ENCODE measurements around the gene TNS1. TPM values are rescaled to one million over a fixed set of nuclear protein-coding genes. Genes with fewer than 3 reads are reported as not detected.

TNS1 gene
- total RNA-seq, 2 donors from 2014 or later: 3.3 to 4.2 TPM

GRCh38 chr2:218041302-218042168 lies 38.7 kb upstream of the TNS1 start:
- peaks cover 20% of the 10 kb centered on the region for H3K9me3 Mint-ChIP-seq

GRCh38 chr2:218040883-218041282 lies 38.1 kb upstream of the TNS1 start:
- H3K9ac ChIP-seq (ENCODE audit: extremely low read depth, low read length, poor library complexity, severe bottlenecking): no peak overlapping the region
- no peak overlapping the region for H3K4me3 ChIP-seq (ENCODE audit: low read length)
- Mint-ChIP-seq H3K27ac (no peak overlapping the region), H3K4me3 (no peak overlapping the region), H3K4me1 (no peaks in the 10 kb centered on the region), H3K27me3 (ENCODE audit: insufficient read depth) (peaks cover 54% of the 10 kb centered on the region), H3K36me3 (ENCODE audit: low read depth) (no peaks in the 10 kb centered on the region), H3K9me3 (peaks cover 20% of the 10 kb centered on the region)
- H3K4me1 ChIP-seq (ENCODE audit: control insufficient read depth, insufficient read depth, low read length): no peaks in the 10 kb centered on the region
- H3K27me3 ChIP-seq (ENCODE audit: control insufficient read depth, insufficient read depth, low read length, poor library complexity, severe bottlenecking): peaks cover 24% of the 10 kb centered on the region
- DNase-seq: no peak
- WGBS, 2 experiments (ENCODE audit: insufficient coverage in 1 of 2, insufficient read length in 1 of 2): 84 to 100% methylated on average over 1 to 2 of the region's 2 CpGs
- peaks cover 13% of the 10 kb centered on the region for H3K9me3 ChIP-seq (ENCODE audit: control insufficient read depth, low read length)
- TF ChIP-seq CTCF (conservative IDR thresholded peaks at IDR 0.05): no peak
- H3K27ac ChIP-seq (ENCODE audit: low read depth, low read length): no peak overlapping the region
- H3K36me3 ChIP-seq (ENCODE audit: control insufficient read depth, insufficient read depth, low read length): no peaks in the 10 kb centered on the region

More at GRCh38 chr2:218041302-218042168, 38.7 kb upstream of the TNS1 start:
- H3K27me3 Mint-ChIP-seq (ENCODE audit: insufficient read depth): peaks cover 50% of the 10 kb centered on the region
- Histone ChIP-seq H3K36me3 (ENCODE audit: control insufficient read depth, insufficient read depth, low read length) (no peaks in the 10 kb centered on the region), H3K4me3 (ENCODE audit: low read length) (no peak overlapping the region), H3K9ac (ENCODE audit: extremely low read depth, low read length, poor library complexity, severe bottlenecking) (no peak overlapping the region), H3K27me3 (ENCODE audit: control insufficient read depth, insufficient read depth, low read length, poor library complexity, severe bottlenecking) (peaks cover 24% of the 10 kb centered on the region), H3K9me3 (ENCODE audit: control insufficient read depth, low read length) (peaks cover 13% of the 10 kb centered on the region), H3K27ac (ENCODE audit: low read depth, low read length) (no peak overlapping the region), H3K4me1 (ENCODE audit: control insufficient read depth, insufficient read depth, low read length) (no peaks in the 10 kb centered on the region)
- no peaks in the 10 kb centered on the region for H3K4me1 Mint-ChIP-seq
- no peaks in the 10 kb centered on the region for H3K36me3 Mint-ChIP-seq (ENCODE audit: low read depth)
- H3K4me3 Mint-ChIP-seq: no peak overlapping the region
- DNase-seq: no peak
- H3K27ac Mint-ChIP-seq: no peak overlapping the region
- no peak for TF ChIP-seq CTCF (conservative IDR thresholded peaks at IDR 0.05)
- 80 to 93% methylated on average over 1 to 2 of the region's 2 CpGs for WGBS, 2 experiments (ENCODE audit: insufficient coverage in 1 of 2, insufficient read length in 1 of 2)

- peaks cover 30% of the 10 kb centered on the region for H3K27me3 ChIP-seq (ENCODE audit: control insufficient read depth, insufficient read depth, low read length, poor library complexity, severe bottlenecking)
- H3K4me3 Mint-ChIP-seq: no peak overlapping the region
- DNase-seq: no peak
- no peak overlapping the region for H3K27ac Mint-ChIP-seq
- no peaks in the 10 kb centered on the region for H3K36me3 ChIP-seq (ENCODE audit: control insufficient read depth, insufficient read depth, low read length)
- TF ChIP-seq CTCF (conservative IDR thresholded peaks at IDR 0.05): no peak
- H3K4me1 Mint-ChIP-seq: peaks cover 2% of the 10 kb centered on the region
- no peaks in the 10 kb centered on the region for H3K36me3 Mint-ChIP-seq (ENCODE audit: low read depth)
- H3K4me1 ChIP-seq (ENCODE audit: control insufficient read depth, insufficient read depth, low read length): no peaks in the 10 kb centered on the region
- no peak overlapping the region for H3K4me3 ChIP-seq (ENCODE audit: low read length)
- peaks cover 11% of the 10 kb centered on the region for H3K9me3 Mint-ChIP-seq
- H3K27me3 Mint-ChIP-seq (ENCODE audit: insufficient read depth): peaks cover 65% of the 10 kb centered on the region
- no peak overlapping the region for H3K27ac ChIP-seq (ENCODE audit: low read depth, low read length)
- peaks cover 8% of the 10 kb centered on the region for H3K9me3 ChIP-seq (ENCODE audit: control insufficient read depth, low read length)
- H3K9ac ChIP-seq (ENCODE audit: extremely low read depth, low read length, poor library complexity, severe bottlenecking): no peak overlapping the region
- 86 to 88% methylated on average over 1 to 2 of the region's 2 CpGs for WGBS, 2 experiments (ENCODE audit: insufficient coverage in 1 of 2, insufficient read length in 1 of 2)
These were observed 36.4 kb upstream of the TNS1 start for GRCh38 chr2:218039171-218039570.
